Measurements from ENCODE around the gene IHH. TPM values are rescaled to one million over a fixed set of nuclear protein-coding genes. Genes with fewer than 3 reads are reported as not detected.

Gene IHH
- total RNA-seq, 1 donor, result under 0.01 TPM

DNA sequence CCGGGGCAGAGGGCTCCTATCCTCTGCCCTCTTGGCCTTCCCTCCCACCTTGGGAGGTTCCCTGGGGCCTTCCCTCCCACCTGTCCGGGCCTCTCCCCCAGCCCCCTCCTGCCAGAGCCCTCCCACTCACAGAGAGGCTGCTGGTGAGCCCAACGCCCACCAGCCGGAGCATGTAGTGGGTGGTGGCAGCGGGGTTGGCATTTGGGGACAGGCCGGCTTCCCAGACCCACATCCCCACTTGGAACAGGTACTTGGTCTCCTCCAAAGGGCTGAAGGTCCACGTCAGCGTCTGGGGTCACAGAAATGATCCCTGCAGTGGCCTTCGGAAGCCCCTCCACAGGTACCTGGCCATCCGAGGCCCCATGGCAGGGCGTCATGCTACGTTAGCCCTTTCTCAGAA is 38.7 kb downstream of the IHH start:
- Histone ChIP-seq H3K79me2 (ENCODE audit: insufficient read depth, low read length) (no peaks in the 10 kb centered on the region), H3K9me3 (ENCODE audit: low read depth, low read length) (no peaks in the 10 kb centered on the region), H3K4me3 (ENCODE audit: insufficient read depth, low read length) (no peak overlapping the region), H3K4me2 (ENCODE audit: insufficient read depth, low read length) (no peak overlapping the region), H3K27me3 (ENCODE audit: insufficient read depth, low read length) (peaks cover 29% of the 10 kb centered on the region), H4K20me1 (ENCODE audit: insufficient read depth, low read length) (no peaks in the 10 kb centered on the region), H3K4me1 (ENCODE audit: insufficient read depth, low read length) (no peaks in the 10 kb centered on the region), H3K27ac (ENCODE audit: low read depth, low read length) (no peak overlapping the region), H3K36me3 (ENCODE audit: insufficient read depth, low read length) (no peaks in the 10 kb centered on the region), H2AFZ (ENCODE audit: low read length) (no peak overlapping the region)
- no peak for DNase-seq (ENCODE audit: insufficient read length, low spot score, missing footprints)
- TF ChIP-seq, protein P1, sequence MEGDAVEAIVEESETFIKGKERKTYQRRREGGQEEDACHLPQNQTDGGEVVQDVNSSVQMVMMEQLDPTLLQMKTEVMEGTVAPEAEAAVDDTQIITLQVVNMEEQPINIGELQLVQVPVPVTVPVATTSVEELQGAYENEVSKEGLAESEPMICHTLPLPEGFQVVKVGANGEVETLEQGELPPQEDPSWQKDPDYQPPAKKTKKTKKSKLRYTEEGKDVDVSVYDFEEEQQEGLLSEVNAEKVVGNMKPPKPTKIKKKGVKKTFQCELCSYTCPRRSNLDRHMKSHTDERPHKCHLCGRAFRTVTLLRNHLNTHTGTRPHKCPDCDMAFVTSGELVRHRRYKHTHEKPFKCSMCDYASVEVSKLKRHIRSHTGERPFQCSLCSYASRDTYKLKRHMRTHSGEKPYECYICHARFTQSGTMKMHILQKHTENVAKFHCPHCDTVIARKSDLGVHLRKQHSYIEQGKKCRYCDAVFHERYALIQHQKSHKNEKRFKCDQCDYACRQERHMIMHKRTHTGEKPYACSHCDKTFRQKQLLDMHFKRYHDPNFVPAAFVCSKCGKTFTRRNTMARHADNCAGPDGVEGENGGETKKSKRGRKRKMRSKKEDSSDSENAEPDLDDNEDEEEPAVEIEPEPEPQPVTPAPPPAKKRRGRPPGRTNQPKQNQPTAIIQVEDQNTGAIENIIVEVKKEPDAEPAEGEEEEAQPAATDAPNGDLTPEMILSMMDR (IDR thresholded peaks at IDR 0.05; ENCODE audit: extremely low read depth, low read depth, low read length), result no peak

DNA sequence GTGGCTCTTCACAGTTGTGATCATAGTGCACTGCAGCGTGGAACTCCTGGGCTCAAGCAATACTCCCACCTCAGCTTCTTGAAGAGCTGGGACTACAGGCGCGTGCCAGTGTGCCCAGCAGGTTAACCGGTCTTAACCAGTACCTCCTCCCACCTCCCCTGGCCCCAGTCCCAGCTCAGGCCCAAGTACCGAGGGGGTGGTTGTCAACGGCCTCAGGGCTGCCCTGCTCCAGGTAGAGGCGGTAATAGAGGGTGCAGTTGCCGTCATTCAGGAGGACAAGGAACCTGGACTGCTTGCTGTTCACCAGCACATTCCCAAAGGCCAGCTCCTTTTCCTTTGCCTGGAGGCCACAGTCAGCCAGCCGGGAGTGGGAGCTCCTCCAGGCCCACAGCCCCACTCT is 39.1 kb downstream of the IHH start:
- Histone ChIP-seq H3K9me3 (ENCODE audit: low read depth, low read length) (no peaks in the 10 kb centered on the region), H3K4me1 (ENCODE audit: insufficient read depth, low read length) (no peaks in the 10 kb centered on the region), H3K36me3 (ENCODE audit: insufficient read depth, low read length) (no peaks in the 10 kb centered on the region), H3K4me3 (ENCODE audit: insufficient read depth, low read length) (no peak overlapping the region), H3K27me3 (ENCODE audit: insufficient read depth, low read length) (peaks cover 33% of the 10 kb centered on the region), H3K27ac (ENCODE audit: low read depth, low read length) (no peak overlapping the region), H3K79me2 (ENCODE audit: insufficient read depth, low read length) (no peaks in the 10 kb centered on the region), H4K20me1 (ENCODE audit: insufficient read depth, low read length) (no peaks in the 10 kb centered on the region), H2AFZ (ENCODE audit: low read length) (no peak overlapping the region), H3K4me2 (ENCODE audit: insufficient read depth, low read length) (no peak overlapping the region)
- peak; percentile 22 for DNase-seq (ENCODE audit: insufficient read length, low spot score, missing footprints)
- TF ChIP-seq, protein P1 (IDR thresholded peaks at IDR 0.05; ENCODE audit: extremely low read depth, low read depth, low read length), result no peak

DNA sequence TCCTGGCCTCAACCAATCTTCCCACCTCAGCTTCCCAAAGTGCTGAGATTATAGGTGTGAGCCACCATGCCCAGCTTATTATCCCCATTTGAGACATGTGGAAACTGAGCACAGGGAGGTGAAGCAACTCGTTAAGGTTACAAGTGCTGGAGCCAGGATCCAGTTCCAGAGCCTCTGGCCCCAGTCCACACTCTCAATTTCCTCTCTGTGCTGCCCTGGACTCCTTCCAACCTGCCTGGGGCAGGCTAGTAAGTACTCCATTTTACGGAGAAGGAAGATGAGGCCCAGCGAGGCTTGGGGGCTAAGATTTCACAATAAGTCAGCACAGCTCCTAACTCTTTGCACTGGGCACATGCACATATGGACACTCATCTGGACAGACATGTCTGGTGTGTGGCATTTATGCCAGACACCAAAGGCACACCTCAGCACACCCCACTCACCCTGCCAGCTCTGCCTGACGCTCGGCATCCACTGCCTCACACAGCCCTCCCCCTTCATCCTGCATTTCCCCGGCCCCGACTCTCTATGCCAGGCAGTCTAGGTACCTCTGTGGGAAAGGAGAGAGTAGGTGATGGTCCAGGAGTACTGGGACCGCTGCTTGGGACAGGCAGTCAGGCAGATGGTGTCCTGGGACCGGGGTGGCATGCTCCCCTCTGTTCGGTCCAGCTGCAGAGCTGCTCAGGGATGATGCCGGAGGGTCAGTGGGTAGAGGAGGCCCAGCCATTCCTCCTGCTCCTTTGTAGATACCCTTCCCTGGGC is 39.9 kb downstream of the IHH start:
- H3K4me1 ChIP-seq (ENCODE audit: insufficient read depth, low read length), result no peaks in the 10 kb centered on the region
- no peak overlapping the region for H3K4me3 ChIP-seq (ENCODE audit: insufficient read depth, low read length)
- no peaks in the 10 kb centered on the region for H3K9me3 ChIP-seq (ENCODE audit: low read depth, low read length)
- H3K79me2 ChIP-seq (ENCODE audit: insufficient read depth, low read length), result no peaks in the 10 kb centered on the region
- TF ChIP-seq, protein P1 (IDR thresholded peaks at IDR 0.05; ENCODE audit: extremely low read depth, low read depth, low read length), result no peak
- no peak overlapping the region for H3K27ac ChIP-seq (ENCODE audit: low read depth, low read length)
- no peaks in the 10 kb centered on the region for H3K36me3 ChIP-seq (ENCODE audit: insufficient read depth, low read length)
- no peak overlapping the region for H3K4me2 ChIP-seq (ENCODE audit: insufficient read depth, low read length)
- H3K27me3 ChIP-seq (ENCODE audit: insufficient read depth, low read length), result peaks cover 34% of the 10 kb centered on the region
- DNase-seq (ENCODE audit: insufficient read length, low spot score, missing footprints), result peak; percentile 58
- H2AFZ ChIP-seq (ENCODE audit: low read length), result no peak overlapping the region
- H4K20me1 ChIP-seq (ENCODE audit: insufficient read depth, low read length), result no peaks in the 10 kb centered on the region

- Histone ChIP-seq H3K79me2 (ENCODE audit: insufficient read depth, low read length) (no peaks in the 10 kb centered on the region), H4K20me1 (ENCODE audit: insufficient read depth, low read length) (no peaks in the 10 kb centered on the region), H2AFZ (ENCODE audit: low read length) (no peak overlapping the region), H3K4me2 (ENCODE audit: insufficient read depth, low read length) (no peak overlapping the region), H3K9me3 (ENCODE audit: low read depth, low read length) (no peaks in the 10 kb centered on the region), H3K27ac (ENCODE audit: low read depth, low read length) (no peak overlapping the region), H3K36me3 (ENCODE audit: insufficient read depth, low read length) (no peaks in the 10 kb centered on the region), H3K4me3 (ENCODE audit: insufficient read depth, low read length) (no peak overlapping the region), H3K4me1 (ENCODE audit: insufficient read depth, low read length) (no peaks in the 10 kb centered on the region), H3K27me3 (ENCODE audit: insufficient read depth, low read length) (peaks cover 30% of the 10 kb centered on the region)
- DNase-seq (ENCODE audit: insufficient read length, low spot score, missing footprints), result peak; percentile 62
- TF ChIP-seq, protein P1 (IDR thresholded peaks at IDR 0.05; ENCODE audit: extremely low read depth, low read depth, low read length), result no peak
Measured at GRCh38 chr2:219019436-219019835, 41.3 kb downstream of the IHH start.
